IPS-NIHi7 (cell line): ENCODE data around the gene METTL25B.

ENCODE experiments used
- DNase-seq: peaks from one replicate; pipeline ENCODE4 v3.0.0; 2012; ENCODE audit warnings: mixed read lengths; ENCODE audit errors: extremely low spot score

METTL25B gene

DNA sequence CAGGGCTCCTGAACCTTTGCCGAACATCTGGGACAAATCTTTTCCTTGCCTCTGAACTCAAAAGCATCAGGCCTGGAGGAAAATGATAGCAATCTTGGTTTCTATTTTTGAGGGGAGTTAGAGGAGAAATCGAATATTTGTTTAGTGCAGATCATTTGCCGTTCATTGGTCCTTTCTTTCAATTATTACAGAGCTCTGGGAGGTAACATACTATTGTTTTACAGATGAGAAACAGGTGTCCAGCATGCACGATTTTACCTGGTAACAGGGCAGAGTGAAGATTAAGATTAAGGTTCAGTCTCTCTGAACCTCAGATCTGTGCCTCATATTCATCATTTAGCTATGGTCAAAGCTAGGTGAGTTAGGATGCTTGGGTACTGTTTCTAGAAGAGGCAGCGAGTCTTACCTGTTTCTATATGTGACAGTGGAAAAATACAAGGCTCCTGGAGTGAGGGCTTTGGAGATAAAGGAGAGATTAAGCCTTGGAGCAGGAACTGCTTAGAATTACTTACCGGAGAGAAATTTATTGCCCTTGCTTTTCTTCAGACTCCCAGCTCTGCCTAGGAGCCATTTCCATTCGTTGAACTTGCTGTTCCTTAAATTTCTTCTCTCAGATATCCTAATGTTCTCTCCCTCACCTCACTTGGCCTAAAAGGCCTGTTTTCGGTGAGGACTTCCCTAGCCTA is 40.5 kb downstream of the METTL25B start:
- DNase-seq: no peak

DNA sequence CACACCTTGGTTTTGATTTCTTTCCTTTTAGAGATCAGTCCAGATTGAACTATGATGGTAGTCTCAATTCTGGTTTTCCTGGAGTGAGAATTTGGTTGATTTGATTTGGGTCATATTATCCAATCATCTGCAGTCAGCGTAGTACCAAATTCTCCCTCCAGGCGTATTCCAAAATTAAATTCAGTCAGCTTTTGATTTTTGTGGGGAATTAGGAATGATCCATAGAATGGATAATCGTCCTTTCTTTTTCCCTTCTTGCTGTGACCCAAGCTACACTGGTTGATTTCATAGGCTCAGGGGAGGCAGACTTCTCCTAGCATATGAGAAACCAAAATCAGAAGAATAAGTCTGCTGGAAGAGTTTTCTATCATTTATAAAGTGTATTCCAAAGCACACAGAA is 44.0 kb downstream of the METTL25B start:
- DNase-seq: no peak

DNA sequence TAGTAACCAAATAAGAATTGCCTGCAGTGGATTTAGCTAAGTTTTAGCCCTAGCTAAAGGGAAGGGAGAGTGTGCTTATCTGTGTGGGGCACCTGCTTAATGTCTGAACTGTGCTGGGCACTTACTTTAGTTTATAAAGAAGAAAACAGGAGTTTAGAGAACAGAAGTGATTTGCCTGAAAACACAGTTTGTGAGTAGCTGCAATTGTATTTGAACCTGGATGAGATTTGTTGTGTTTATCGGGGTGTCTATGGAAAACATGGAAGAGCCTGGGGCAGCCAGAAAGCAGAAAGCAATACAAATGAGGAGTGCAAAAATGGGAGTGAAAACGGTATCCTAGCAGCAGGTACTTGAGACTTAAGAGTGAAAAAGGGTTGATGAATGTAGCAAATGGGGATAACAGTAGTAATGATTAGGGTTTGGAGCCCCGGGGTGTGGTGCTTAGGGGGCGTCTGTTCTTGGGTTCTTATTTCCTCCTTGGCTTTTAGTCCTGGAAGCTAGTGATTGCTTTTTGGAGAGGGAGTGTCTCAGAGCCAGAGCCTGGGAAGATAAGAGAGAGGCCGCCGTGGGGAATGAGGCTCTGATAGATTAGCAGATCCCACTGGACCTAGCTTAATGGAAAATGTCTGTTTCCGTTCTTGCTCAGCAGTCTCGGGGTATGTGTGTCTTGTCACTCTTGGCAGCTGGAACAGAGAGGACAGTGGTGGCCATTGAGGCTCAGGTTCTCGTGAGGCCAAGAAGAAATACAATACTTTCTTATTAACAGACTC is 44.6 kb downstream of the METTL25B start:
- no peak for DNase-seq

DNA sequence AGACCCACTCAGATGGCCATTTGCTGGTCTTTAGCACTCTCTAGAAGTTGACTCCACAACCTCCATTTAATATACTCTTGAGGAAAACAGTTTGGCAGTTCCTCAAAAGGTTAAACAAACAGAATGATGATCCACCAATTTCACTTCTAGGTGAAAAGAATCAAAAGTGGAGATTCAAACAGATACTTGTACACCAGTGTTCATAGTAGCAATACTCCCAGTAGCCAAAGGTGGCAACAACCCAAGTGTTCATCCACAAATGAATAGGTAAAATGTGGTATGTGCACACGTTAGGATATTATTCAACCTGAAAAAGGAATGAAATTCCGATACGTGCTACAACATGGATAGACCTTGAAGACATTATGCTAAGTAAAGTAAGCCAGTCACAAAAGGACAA is 45.3 kb downstream of the METTL25B start:
- DNase-seq: no peak

DNA sequence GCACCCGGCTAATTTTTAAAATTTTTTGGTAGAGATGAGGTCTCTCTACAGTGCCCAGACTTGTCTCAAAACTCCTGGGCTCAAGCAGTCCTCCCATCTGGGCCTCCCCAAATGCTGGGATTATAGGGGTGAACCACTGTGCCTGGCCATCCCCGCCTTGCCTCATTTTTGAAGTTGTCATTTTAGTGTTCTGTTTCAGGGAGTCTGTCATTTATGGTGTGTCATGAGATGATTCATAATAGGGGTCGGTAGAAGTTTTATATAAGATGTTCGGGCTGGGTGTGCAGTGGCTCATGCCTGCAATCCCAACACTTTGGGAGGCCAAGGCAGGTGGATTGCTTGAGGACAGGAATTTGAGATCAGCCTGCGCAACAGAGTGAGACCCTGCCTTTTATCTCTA is 47.5 kb downstream of the METTL25B start:
- DNase-seq: no peak

DNA sequence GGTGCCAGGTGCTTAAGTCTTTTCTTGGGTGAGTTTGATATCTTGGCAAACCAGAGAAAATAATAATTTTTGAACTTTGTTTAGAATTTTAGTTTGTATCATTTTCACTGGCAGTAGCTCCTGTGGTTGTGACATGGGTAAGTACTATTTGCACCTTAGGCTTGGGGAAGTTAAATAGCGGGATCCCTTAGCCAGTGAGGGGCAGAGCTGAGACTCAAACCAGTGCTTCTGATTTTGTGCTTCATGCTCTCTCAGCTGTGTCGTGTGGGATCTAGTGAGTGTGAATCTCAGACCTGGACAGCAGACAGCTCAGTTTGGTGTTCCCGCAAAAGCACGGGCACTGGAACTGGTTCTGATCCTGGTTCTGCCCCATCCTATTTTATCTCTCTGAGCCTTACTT is 48.7 kb downstream of the METTL25B start:
- no peak for DNase-seq

DNA sequence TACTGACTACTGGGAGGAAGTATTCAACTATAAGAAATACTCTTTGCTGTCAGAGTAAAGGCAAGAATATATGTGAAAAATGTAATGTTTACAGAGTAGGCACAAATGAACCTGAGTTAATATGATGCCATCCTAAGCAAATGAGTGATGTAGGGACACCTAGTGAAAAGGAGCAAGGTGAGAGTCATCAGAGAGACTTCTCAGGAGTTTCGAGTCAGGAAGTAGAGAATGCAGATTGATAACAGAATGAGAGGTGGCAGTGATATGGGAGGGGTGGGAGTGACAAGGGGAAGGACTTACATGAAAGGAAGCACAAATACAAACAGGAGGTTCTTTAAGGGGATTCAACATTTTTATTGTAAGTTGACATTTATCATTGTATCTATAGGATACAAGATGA is 49.3 kb downstream of the METTL25B start:
- DNase-seq: no peak

DNA sequence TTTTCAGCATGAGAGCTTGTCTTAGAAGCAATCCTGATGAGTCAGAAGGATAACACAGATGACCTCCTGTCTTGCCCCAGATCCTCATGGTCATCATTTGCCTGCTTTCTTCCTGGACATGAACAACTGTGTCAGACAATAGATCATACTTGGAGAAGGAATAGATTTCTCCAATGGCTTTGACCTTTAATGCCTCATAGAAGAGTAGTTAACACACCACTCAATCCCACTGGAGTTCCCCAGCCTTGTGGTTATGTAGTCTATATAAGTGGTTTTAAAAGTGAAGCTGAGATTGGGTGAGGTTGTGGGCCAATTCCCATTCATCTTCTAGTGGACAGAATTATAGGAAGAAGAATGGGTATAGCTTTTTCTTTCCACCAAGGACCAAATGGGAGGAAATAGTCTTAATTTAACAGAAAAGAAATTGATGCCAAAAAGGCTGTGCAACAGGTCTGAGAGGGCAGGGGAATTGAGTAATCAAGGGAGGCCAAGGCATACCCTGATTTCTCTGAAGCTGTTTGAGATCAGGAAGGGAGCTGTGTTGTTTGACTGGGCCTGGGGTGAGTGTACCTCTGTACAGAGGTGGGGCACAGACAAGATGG is 53.4 kb downstream of the METTL25B start:
- no peak for DNase-seq

DNA sequence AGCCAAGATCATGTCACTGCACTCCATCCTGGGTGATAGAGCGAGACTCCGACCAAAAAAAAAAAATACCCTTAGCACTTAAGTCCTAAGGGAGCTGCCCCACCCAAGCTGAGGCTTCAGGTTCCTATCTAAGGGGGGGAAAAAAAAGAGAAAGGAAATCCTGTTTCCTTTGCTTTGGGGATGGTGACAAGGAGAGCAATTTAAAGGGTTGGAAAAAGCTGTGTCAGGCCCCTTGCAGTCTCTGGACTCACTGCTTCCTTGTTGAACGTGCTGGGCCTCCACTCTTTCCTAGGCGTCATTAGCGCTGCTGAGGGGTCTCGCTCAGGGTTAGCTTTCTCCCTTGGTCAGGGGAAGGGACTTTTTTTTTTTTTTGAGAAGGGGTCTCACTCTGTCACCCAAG is 57.2 kb downstream of the METTL25B start:
- no peak for DNase-seq
